Epithelial cell of esophagus (primary cell): ENCODE measurements around the gene ZNF592.
A peak's percentile ranks its signal among the peaks of the same experiment; 100 is the strongest.

Experiments
- DNase-seq: peaks from one replicate; pipeline ENCODE4 v3.0.0; 2010; ENCODE audit warnings: low read depth
- H3K4me3 ChIP-seq: 2 replicates; pipeline ENCODE4 v1.5.1; 2011; ENCODE audit warnings: mild to moderate bottlenecking, low read length, control low read depth
- CTCF ChIP-seq: IDR thresholded peaks from 2 replicates; pipeline ENCODE4 v1.5.1; 2011; ENCODE audit warnings: low read depth, mild to moderate bottlenecking, low read length, control low read depth, inconsistent platforms; ENCODE audit not compliant: insufficient read depth; ENCODE audit errors: missing control alignments

ZNF592 gene

GRCh38 chr15:84714821-84715220 is 33.6 kb upstream of the ZNF592 start:
- peak overlapping the region; percentile 90 for H3K4me3 ChIP-seq
- TF ChIP-seq CTCF, result no peak
- no peak for DNase-seq

- H3K4me3 ChIP-seq, result peak overlapping the region; percentile 90
- DNase-seq, result peak; percentile 58
- TF ChIP-seq CTCF, result no peak
Observed at GRCh38 chr15:84715441-84716035, 32.9 kb upstream of the ZNF592 start.

- peak; percentile 97 for DNase-seq
- H3K4me3 ChIP-seq, result peak within 1 kb of the TSS; percentile 90
- no peak for TF ChIP-seq CTCF
Observed at GRCh38 chr15:84716036-84716732, 32.2 kb upstream of the ZNF592 start, which contains the start of gene SEC11A. TSS of gene SEC11A (minus strand) at chr15:84716139. CDS start at chr15:84716075, 64 bp downstream.

GRCh38 chr15:84721371-84721770 is 27.0 kb upstream of the ZNF592 start:
- no peak for DNase-seq
- H3K4me3 ChIP-seq, result no peak overlapping the region
- TF ChIP-seq CTCF, result no peak

GRCh38 chr15:84722628-84723027 is 25.8 kb upstream of the ZNF592 start:
- peak; percentile 52 for DNase-seq
- no peak overlapping the region for H3K4me3 ChIP-seq
- no peak for TF ChIP-seq CTCF

GRCh38 chr15:84725001-84725491 is 23.3 kb upstream of the ZNF592 start:
- no peak for TF ChIP-seq CTCF
- DNase-seq, result peak; percentile 21
- H3K4me3 ChIP-seq, result no peak overlapping the region
